Fibroblast of skin of left quadriceps (primary cell): ENCODE results near the gene KDM1A.
A peak's percentile ranks its signal among the peaks of the same experiment; 100 is the strongest.

ENCODE experiments used
- DNase-seq, 2 experiments: peaks; one replicate each; pipeline ENCODE4 v3.0.0-alpha.2; 2013; ENCODE audit warnings: low read depth in 2 of 2

KDM1A gene

DNA sequence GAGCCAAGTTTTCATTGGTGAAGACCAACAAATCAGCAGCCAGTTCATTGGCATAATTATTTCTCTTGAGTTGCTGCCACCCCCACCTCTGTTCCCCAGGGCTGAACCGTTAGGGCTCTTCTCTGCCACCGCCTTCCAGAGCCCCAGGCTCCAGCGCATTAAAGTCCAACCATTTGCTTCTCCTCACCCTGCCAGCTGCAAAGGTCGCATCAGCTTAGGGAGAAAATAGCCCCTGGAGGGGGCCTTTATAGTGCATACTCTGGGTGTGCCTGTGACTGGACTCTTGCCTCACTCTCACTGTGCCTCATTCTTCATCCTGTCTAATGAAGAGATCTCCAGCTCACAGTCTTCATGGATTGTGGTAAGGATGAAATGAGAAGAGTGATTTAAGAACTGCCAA, 50.4 kb downstream of the KDM1A start:
- DNase-seq: no peak

GRCh38 chr1:23074012-23074411, 54.7 kb downstream of the KDM1A start:
- no peak for DNase-seq

DNA sequence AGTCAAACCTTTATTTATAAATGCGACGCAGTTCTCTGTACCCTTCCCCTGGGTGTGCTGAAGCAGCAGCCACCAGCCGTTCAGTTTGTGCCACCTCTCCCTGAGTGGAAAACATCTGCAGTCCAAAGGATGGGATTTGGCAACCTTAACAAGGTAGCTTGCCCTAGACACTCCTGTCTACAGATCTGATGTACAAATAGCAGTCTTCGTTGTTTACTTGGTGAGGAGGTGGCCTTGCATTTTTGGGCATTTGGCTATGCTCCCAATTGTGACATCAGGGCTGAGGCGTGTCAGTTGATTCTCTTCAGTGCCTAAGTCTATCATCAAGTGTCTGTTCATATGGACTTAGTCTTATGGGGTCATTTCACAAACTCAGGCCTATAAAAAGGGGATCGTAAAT, 59.8 kb downstream of the KDM1A start:
- DNase-seq: no peak

DNA sequence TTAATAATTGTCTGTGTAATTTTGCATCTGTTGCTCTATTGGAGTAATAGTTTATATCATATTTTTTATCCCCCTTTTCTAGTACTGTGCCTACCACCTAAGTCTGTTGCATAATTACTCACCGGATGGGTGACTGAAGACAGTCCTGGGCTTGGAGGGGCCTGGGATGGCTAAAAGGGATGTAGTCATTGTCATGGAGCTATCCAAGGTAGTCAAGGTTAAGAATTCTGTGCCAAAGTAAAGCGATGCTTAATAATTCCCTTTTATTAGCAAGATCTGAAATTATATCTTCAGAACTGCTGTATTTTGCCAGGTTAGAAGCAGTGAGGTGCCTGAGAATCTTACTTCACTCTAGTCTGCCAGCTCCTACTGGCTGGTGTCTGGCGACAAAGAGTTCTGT, 61.6 kb downstream of the KDM1A start:
- no peak for DNase-seq

- DNase-seq: no peak
Measured at GRCh38 chr1:23081376-23081775, 62.1 kb downstream of the KDM1A start.

DNA sequence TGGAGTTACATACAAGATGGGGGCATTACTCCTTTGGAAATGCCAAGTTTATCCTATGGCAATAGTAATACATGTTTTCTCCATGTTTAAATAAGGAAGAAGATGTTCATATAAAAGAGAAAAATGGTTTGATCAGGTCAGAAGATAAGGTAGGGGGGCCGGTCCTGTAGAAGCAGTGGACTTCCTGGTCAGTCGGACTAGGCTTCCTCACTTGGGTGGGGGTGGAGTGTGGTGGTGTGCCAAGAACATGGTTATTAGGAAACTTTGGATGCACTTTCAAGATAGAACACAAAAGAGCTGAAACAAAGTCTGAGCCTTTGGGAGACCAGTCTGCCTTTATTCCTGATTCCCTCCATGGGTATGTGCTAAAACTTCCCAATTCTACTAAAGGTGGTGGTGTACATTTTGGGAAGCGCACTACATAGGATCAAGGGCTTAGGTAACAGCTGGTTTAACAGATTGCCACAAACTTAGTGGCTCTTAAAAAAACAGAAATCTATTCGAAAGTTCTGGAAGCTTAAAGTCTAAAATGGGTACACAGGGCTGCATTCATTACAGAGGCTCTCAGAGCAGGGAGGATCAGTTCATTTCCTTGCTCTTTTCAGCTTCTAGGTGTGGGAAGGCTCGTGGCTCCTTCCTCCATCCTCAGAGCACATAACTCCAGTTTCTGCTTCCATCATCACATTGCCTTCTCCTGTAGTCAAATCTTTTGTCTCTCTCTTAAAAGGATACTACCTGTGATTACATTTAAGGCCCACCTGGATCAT, 64.6 kb downstream of the KDM1A start:
- DNase-seq: no peak

DNA sequence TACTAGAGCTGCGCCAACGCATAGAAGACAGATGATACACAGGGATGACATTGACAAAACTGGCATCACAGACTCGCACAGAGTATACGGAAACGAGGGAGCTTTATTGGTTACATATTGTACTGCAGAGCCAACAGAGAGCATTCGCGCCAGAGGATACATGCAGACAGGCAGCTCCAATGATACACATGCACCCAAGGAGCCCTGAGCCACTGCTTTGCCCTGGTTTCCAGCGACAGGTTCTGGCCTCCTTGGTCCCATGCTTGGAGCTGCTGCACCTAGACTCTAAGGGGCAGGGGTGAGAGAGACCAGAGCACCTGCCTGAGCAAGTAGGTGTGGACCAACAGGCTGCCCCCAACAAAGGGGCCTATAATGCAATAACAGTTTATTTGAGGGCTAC, 65.6 kb downstream of the KDM1A start:
- DNase-seq: no peak

- DNase-seq: no peak
Measured at GRCh38 chr1:23085696-23086095, 66.4 kb downstream of the KDM1A start.

DNA sequence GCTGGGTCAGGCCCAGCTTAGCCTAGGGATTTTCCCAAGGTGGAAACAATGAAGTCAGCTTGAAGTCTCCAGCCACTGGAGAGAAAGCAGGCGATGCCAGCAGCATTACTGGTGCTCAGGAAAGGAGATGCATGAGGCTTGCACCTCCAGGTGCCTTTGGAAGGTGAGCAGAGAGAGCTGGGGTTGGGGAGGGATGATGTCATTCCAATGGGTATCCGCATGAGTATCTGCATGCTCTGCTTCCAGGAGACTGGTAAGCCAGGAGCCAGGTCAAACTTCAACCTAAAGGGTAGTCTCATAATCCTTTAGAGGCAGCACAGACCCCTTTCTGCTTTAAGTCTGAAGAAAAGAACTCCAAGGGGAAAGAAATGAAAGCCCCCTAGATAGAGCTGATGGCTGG, 68.8 kb downstream of the KDM1A start:
- DNase-seq: no peak

DNA sequence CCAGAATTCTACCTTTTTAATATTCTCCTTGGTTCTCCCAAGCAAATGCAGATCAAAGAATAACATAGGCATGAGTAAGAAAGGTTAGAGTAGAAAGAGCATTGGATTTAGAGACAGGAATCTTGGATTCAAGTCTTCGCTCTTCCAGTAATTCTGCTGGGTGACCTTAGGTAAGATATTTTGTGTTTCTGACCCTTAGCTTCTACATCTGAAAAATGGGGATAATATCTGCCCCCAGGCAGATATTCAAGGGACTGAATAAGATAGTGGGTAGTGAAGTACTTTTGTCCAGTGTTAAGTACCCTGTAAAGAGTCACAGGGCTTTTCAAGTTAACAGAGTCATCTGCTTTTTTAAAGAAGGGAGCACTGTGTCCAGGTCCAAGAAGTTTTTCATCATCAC, 70.8 kb downstream of the KDM1A start:
- no peak for DNase-seq

- DNase-seq: no peak
Measured at GRCh38 chr1:23091545-23091944, 72.3 kb downstream of the KDM1A start.

GRCh38 chr1:23092447-23092846, 73.2 kb downstream of the KDM1A start:
- DNase-seq: no peak

- no peak for DNase-seq
Measured at GRCh38 chr1:23097316-23097715, 78.0 kb downstream of the KDM1A start.

GRCh38 chr1:23098463-23099170, 79.3 kb downstream of the KDM1A start:
- peak; percentile 49 to 54 for DNase-seq

DNA sequence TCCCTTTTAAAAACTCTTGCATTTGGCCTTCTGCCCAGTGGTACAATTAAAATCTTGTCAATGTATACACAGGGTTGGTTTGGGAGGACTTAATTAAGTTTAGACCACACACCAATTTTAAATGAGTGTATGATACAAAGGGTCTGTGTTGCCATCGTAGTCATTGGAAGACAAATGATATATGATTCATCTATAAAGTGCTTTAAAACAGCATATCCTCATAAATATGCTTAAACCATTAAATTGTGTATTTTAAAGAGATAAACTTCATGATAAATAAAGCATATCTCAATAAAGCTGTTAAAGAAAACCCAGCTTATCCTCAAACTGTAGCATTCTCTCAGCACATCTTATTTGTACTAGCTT, 79.9 kb downstream of the KDM1A start:
- DNase-seq: no peak

DNA sequence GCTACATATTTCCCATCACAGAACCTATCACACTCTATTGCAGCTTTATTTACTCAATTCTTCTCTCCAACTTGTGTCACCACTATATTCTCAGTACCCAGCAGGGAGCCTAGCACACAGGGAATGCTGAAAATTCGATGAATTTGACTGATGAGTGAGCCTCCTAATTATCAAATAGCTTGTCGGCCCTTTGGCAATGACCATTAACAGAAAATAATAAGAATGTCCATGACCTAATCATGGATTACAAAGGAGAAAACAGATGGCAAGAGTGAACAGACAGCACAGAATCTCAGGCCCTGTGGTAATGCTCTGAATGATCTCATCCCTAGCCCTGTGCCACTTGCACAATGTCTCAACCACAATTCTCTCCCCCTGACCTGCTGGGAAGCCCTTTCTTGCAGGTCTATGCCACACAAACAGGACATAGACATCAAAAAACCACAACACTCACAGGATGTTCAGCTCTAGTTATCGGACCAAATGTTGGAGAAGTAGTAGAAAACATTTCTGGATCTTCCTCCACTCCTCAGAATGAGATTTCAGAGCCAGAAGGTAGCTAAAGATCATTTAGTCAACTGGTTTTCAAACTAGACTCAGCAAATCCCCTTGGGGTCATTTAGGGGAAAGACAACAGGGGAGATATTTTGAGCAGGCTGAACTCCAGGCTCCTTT, 80.9 kb downstream of the KDM1A start:
- DNase-seq: peak; percentile 62 to 73

- DNase-seq: peak in 1 of 2 experiments; percentile 11
Measured at GRCh38 chr1:23101101-23101827, 82.0 kb downstream of the KDM1A start.

- DNase-seq: no peak
Measured at GRCh38 chr1:23101887-23102286, 82.6 kb downstream of the KDM1A start.

- DNase-seq: peak; percentile 16 to 20
Measured at GRCh38 chr1:23102289-23102688, 83.0 kb downstream of the KDM1A start.

GRCh38 chr1:23103001-23103889, 84.0 kb downstream of the KDM1A start:
- DNase-seq: no peak

GRCh38 chr1:23108918-23109533, 89.8 kb downstream of the KDM1A start:
- no peak for DNase-seq
